ENCODE measurements around the gene ASCC1. TPM values are rescaled to one million over a fixed set of nuclear protein-coding genes. Genes with fewer than 3 reads are reported as not detected.

The ASCC1 gene
- total and polyA plus RNA-seq, 2 of the 4 experiments (the other 2 are of a cell fraction) = 15.9 to 21.0 TPM

- ChIA-PET CTCF (no interaction called here), POLR2A (ENCODE audit: unreplicated experiment) (no interaction called here)
- H3K56ac ChIP-seq (ENCODE audit: extremely low read depth, insufficient read depth, low read length) = no peak overlapping the region
- WGBS, 2 experiments (ENCODE audit: extremely low coverage in 2 of 2, insufficient read length in 1 of 2) = 92% methylated on average over 5 of the region's 8 CpGs; no CpG with 5 or more reads in 1 of the 2 experiments
- no peak overlapping the region for H3K9ac ChIP-seq (ENCODE audit: low read depth, low read length)
- no peak overlapping the region for H2BK5ac ChIP-seq (ENCODE audit: low read depth, low read length, poor library complexity, severe bottlenecking)
- dilution Hi-C loops (cut with HindIII; ENCODE audit: low sequenced_read_pairs, unreplicated experiment) = no loop called here
- H3K36me3 ChIP-seq (ENCODE audit: control insufficient read depth, insufficient read depth, low read length) = 0 out of 2 replicates have a peak, but pooled peaks cover 2% of the 10 kb centered on the region
- no peak overlapping the region for H2BK15ac ChIP-seq (ENCODE audit: low read depth, low read length)
- H3K4me2 ChIP-seq (ENCODE audit: low read depth, low read length) = no peak overlapping the region
- TF ChIP-seq MAFK (IDR thresholded peaks at IDR 0.05; ENCODE audit: low read depth, low read length) = no peak
- no peak for TF ChIP-seq CEBPB (IDR thresholded peaks at IDR 0.05; ENCODE audit: low read depth, low read length)
- TF ChIP-seq RCOR1 (IDR thresholded peaks at IDR 0.05; ENCODE audit: insufficient replicate concordance, low read length) = no peak
- no peak for TF ChIP-seq MAZ (IDR thresholded peaks at IDR 0.05; ENCODE audit: borderline replicate concordance, low read depth, low read length)
- no peak overlapping the region for H2BK120ac ChIP-seq (ENCODE audit: low read depth, low read length)
- no peak overlapping the region for H2BK20ac ChIP-seq (ENCODE audit: low read depth, low read length)
- H3K27ac ChIP-seq (ENCODE audit: insufficient read depth, low read length) = no peak overlapping the region
- H3K27me3 ChIP-seq (ENCODE audit: control insufficient read depth, insufficient read depth, low read length) = no peaks in the 10 kb centered on the region
- in situ Hi-C loops (cut with MboI; ENCODE audit: low sequenced_read_pairs) = loop anchor here (10.0 kb wide), 1 partner anchor 93 kb away; no protein-coding TSS in a partner anchor
- no peaks in the 10 kb centered on the region; a peak in 1 of 4 replicates for H3K79me1 ChIP-seq (ENCODE audit: low read depth in 1 of 2, low read length in 2 of 2)
- no peak overlapping the region for H3K4me3 ChIP-seq (ENCODE audit: insufficient read depth, low read depth, low read length)
- DNase-seq = no peak
- no peak overlapping the region for H4K91ac ChIP-seq (ENCODE audit: insufficient read depth, low read depth, low read length)
- intact Hi-C loops (cut with micrococcal nuclease) = no loop called here
- no peaks in the 10 kb centered on the region for H3K9me3 ChIP-seq (ENCODE audit: control insufficient read depth, insufficient read depth, low read length)
- no peak overlapping the region for H3K14ac ChIP-seq (replicated peaks; ENCODE audit: low read depth, low read length)
- no peak overlapping the region for H3K4ac ChIP-seq (ENCODE audit: low read depth, low read length)
- no peak overlapping the region for H3K18ac ChIP-seq (ENCODE audit: low read depth, low read length)
- no peak overlapping the region for H3K23ac ChIP-seq (ENCODE audit: low read depth, low read length)
- H2AK9ac ChIP-seq (replicated peaks; ENCODE audit: low read depth, low read length, poor library complexity) = no peak overlapping the region
- no peak for ATAC-seq (ENCODE audit: low read depth)
- peaks cover 22% of the 10 kb centered on the region for H3K9me1 ChIP-seq (ENCODE audit: insufficient read depth, low read length)
- H4K20me1 ChIP-seq (ENCODE audit: insufficient read depth, low read length) = peaks cover 5% of the 10 kb centered on the region; the same call in 1 of the 2 replicates
- H2AK5ac ChIP-seq (ENCODE audit: low read depth, low read length) = no peak overlapping the region
- BruUV-seq (replicated peaks) = no TSS peak
- H4K5ac ChIP-seq (ENCODE audit: low read depth, low read length) = no peak overlapping the region
- no peak overlapping the region for H4K8ac ChIP-seq (ENCODE audit: low read depth in 2 of 2, low read length in 2 of 2)
- H3K4me1 ChIP-seq (ENCODE audit: control insufficient read depth, insufficient read depth, low read length) = peaks cover 26% of the 10 kb centered on the region
- H2AFZ ChIP-seq (replicated peaks; ENCODE audit: low read length, poor library complexity) = no peak overlapping the region
Observed at GRCh38 chr10:72241691-72242252, 25.7 kb upstream of the ASCC1 start.

Data from IMR-90 (cell line).